NCI-H226 (cell line): ENCODE results near the gene CDK5RAP3.
A peak's percentile ranks its signal among the peaks of the same experiment; 100 is the strongest.
"Not testable (repeated sequence)": the region's sequence is repeated elsewhere in the genome, so short reads cannot be mapped to it uniquely, and the experiment has no call there.

ENCODE experiments used
- DNase-seq: peaks from one replicate; pipeline ENCODE4 v3.0.0-alpha.2; 2015

The CDK5RAP3 gene

DNA sequence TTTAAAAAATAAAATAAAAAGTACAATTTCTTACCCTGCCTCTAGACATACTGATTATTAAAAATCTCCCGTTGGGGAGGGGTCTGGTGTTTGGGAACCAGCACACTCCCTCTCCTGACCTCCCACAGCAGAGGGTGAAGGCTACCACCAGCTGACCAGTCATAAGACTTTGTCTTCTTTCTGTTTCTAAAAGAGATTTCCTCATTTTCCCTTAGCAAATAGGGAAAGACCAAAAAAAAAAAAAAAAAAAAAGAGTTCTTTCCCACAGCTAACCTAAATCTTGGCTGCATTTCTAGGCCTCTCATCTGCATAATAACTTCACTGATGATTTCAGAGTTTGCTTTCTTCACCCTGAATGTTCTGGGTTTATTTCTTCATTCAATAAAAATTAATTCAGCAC is 30.3 kb downstream of the CDK5RAP3 start:
- no peak for DNase-seq

DNA sequence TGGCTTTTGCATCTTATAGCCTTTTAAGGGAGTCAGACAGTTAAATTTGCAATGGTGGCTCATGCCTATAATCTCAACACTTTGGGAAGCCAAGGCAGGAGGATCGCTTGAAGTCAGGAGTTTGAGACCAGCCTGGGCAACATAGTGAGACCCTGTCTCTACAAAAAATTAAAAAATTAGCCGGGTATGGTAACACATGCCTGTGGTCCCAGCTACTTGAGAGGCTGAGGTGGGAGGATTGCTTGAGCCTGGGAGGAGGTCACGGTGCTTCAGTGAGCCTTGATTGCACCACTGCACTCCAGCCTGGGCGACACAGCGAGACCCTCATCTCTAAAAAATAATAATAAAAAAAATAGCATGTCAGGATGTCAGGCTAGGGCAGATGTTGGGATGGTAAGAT is 30.7 kb downstream of the CDK5RAP3 start:
- DNase-seq = not testable (repeated sequence)

DNA sequence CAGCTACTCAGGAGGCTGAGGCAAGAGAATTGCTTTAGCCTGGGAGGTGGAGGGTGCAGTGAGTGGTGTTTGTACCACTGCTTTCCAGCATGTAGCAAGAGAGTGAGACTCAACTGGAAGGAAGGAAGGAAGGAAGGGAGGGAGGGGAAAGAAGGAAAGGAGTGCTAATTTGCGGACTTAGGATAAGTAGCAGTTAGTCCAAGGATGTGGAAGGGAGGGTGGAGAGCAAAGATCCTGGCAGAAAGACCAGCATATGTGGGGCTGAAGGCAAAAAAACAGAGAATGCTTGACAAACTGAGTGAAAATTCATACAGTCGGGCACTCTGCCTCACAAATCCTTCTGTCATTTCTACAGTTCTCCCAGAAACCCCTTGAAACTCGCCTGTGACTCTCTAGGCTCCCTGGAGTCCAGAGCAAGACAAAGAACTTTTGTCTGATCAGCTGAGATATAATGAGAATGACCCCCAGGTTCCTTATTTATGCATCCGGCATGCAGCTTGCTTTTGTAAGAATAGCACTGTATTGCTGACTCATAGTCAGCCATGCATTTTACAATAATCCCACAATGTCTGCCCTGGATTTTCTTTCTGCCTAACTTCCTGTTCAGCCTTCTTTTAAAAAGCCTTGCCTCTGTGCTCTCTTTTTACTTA is 31.5 kb downstream of the CDK5RAP3 start:
- DNase-seq = peak; percentile 40

DNA sequence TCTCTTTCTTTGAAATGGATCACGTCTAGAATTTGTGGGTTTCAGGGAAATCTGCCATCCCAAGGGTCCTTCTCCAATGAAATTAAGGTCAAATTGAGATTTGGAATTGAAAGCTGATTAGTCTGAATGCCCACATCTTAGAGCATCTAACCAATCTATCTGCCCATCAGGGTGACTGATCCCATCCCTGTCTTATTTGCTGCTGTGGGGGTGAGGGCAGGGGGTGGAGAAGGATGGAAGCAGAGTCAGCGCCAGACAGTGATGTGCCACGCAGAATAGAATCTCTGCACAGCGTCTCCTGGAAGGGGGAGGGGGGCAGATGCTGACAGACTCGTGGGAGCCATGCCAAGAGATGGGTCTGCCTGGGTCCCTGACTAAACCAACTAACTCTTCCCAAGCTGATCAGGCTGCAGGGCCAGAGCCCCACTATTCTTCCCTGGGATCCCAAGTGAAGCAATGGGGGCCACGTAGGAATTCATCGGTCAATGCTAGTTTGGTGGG is 32.1 kb downstream of the CDK5RAP3 start:
- DNase-seq = no peak

DNA sequence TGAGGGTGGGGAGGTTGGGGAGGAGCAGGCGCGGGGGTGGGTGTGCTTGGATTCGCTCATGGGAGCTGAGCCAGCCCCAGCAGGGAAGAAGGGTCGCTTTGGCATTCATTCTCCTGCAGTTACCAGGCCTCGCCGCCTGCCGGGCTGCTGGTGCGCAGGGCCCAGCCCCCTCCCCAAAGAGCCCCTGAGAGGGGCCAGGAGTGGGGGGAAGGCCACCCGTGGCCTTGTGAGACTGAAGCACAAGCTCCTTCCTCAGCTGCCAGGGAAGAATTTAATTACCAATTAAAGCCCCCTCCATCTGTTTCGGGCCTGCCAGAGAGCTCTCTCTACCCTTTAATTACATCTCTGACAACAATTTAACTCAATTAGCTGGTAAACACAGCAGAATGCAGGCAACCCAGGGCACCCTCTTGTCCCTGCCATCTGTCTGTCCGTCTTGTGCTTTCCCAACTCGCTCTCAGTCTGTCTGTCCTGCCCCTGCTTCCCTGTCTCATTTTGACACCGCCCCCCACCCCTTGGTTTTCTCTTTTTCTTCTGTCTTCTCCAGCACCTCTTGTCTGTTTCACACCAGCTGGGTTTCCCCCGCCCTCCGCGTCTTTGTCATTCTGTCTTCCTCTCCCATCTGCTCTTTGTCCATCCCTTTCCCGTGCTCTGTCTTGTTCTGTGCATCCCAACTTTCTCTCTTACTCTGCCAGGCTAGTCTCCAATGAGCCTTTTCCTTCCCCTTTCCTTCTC is 32.7 kb downstream of the CDK5RAP3 start:
- DNase-seq = no peak

DNA sequence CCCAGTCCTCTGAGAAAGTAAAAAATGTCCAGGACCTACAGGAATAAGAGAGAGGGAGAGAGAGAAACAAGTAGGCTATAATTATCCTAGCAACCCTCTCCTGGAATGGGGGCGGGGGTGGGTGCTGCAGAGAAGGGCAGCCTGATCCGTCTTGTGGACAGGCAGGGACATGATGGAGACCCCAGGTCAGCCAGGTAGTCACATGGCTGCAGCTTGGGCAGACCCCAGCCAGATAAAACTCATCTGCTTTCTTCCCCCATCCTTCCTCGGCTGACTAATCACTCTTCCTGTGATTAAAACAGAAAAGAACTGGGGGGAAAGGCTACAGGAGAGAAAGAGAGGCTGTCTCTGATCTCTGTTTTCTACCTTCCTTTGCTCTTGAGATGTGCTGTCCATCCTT is 34.1 kb downstream of the CDK5RAP3 start:
- no peak for DNase-seq

DNA sequence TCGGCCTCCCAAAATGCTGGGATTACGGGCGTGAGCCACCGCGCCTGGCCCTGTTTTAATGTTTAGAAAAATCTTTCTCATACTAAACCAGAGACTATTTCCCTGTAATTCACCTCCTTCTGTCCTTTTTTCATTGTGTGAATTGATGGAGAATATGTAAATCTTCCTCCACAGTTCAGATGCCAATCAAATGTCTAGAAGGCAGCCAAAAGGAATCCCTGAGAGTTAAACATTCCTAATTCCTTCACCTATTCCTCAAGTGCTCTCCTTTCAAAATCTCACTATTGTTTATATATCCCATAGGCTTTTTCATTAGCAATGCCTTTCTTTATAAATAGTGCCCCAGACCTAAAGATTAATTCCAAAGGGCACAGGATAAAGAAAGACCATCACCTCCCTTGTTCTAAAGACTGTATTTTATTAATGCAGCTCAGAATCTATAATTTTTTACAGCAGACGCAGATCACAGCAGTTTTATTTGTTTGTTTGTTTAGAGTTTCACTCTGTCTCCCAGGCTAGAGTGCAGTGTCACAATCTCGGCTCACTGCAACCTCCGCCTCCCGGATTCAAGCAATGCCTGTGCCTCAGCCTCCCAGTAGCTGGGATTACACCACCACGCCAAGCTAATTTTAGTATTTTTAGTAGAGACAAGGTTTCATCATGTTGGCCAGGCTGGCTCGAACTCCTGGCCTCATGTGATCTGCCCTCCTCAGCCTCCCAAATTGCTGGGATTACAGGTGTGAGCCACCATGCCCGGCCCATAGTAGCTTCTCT is 36.2 kb downstream of the CDK5RAP3 start:
- no peak for DNase-seq

DNA sequence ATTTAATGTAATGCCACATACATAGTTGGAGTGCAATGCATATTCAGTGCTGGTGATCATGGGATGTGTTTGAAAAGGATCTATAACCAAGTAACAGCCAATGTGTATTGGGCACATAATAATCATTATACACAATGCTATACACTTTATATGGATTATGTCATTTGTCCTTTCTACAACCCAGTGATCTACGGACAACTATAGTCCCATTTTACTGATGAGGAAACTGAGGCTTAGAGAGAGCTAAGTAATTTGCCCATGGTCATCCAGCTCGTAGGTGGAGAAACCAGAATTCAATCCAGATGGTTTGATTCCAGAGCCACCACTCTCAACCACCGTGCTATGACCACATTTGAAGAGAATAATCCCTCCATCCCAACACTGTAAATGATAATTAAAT is 39.3 kb downstream of the CDK5RAP3 start:
- no peak for DNase-seq

DNA sequence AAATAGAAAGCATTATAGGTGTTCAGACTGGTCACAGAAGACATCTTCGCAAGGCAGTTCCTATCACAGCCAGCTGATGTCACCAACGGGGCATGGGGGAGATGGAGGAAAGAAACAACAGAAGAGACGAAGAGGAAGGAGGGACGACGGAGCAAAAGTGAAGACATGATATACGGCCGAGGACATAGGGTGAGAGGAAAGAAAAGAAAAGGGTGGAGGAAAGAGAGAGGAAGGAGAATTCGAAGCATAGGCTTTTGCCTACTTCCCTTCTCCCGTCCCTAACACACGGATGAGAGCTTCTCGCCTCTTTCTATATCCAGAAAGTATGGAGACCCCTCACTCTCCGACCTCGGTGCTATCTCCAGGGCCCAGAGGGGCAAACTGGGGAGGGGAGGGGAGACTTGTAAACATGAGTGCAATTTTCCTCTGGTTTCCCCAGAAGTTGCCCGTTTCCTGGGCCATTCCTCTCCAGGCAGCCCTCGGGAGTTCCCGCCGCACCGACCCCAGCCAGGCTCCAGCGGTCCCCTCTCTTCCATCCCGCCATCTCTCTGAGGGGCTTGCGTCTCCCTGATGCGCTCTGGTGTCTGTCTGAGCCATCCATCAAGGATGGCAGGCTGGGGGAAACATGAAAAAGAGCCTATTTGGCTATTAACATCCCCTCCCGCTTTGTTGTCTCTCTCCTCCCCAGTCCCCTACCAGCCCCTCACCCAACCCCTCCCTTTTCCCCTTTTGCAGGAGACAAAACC is 40.7 kb downstream of the CDK5RAP3 start:
- no peak for DNase-seq

DNA sequence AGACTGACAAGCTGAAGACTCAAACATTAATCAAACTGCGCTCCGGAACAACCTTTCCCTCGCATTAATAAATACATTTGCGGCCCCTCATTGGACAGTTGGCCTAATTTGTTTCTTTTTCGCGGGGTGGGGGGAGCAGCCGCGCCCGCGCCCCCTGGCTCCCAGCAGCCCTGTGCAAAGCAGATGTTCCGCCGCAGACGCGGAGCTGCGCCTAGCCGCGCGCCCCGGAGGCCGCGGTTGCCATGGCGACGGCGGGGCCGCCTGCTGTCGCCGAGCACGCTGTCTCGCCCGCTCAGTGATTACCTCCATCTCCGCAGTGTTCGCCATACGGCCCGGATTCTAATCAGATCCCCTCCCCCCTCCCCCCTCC is 41.2 kb downstream of the CDK5RAP3 start:
- no peak for DNase-seq

DNA sequence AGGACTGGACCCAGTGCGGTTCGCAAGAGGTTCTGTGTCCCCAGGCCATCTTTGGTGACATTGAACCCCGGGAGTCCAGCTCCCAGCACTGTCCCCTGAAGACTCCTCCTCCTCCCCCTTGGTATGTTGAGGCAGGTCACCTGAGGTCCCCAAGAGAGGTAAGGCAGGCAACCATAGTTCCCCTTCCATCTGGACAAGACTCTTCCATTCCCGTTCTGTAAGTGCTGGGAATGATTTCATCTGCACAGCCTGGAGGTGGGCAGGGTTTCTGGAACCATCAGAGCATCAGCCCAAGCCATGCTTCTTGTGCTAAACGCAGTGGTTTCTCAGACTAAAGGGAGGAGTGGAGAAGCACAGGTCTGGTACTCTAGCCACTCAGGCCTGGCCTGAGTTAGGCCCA is 41.7 kb downstream of the CDK5RAP3 start:
- DNase-seq = no peak

DNA sequence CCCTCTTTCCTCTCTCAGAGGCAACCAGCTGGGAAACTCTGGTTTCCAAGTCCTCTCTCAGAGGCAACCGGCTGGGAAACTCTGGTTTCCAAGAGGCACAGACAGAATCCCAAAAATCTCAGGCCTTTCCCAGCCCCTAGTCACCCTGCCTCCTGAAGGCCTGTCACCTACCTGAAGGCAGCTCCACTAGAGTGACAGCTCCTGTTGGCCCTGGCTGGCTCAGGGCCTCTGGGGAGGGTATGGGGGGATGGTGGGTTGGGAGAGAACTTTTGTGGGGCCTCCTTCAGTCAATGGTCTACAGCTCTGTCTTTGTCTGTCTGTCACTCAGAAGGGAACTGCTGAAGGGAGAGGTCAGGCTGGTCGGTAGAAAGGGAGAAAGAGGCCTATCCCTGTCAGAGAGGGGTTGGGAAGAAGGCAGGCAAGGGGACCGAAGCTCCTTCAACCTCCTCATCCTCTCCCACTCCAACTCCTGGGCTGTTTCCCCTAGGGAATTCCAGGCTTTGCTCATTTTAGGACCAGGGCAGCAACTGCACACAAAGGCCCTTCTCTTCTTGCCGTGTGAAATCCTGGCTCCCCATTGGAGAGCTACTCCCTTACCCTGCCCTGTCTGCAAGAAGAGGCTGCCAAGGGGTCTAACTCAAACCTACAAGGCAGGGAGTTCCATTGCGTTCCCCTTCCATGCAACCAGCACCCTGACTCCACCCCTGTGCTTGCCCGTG is 43.1 kb downstream of the CDK5RAP3 start:
- DNase-seq = no peak

DNA sequence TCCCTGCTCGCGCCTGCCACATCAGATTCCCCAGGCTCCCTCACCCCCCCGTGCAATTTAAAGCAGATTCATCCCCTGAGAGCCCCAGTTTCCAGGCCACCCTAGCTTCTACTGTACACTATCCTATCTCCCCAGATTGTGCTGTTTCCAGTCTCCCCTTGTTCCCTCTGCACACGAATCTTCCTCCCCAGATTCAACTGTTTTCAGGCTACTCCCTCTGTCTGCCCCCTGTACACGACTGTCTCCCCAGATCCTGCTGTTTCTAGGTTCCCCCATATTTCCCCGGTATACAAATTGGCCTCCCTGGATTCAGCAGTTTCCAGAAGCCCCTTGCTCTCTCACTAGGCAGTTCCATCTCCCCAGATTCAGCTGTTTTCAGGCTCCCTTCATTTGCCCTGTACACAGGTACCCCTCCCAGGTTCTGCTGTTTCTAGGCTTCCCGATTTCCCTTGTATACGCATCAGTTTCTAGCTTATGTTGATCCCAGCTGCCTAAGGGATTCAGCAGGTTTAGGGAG is 43.7 kb downstream of the CDK5RAP3 start:
- no peak for DNase-seq

DNA sequence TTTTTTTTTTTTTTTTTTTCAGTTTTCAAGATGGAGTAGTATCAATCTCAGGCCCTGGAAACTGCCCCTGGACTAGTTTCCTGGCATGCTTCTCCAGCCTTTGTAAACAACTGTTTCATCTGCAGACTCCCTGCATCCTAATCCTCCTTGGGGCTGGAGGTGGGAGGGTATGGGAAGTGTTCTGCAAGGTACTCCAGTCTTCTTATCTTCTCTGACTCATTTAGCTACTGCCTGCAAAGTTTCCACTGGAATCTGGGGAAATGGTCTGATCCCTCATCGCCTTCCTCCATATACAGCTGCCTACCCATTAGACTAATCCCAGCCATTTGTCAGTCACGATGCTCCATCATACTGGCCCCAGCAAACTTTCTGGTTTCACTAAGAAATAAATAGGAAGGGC is 45.2 kb downstream of the CDK5RAP3 start:
- DNase-seq = peak; percentile 98

DNA sequence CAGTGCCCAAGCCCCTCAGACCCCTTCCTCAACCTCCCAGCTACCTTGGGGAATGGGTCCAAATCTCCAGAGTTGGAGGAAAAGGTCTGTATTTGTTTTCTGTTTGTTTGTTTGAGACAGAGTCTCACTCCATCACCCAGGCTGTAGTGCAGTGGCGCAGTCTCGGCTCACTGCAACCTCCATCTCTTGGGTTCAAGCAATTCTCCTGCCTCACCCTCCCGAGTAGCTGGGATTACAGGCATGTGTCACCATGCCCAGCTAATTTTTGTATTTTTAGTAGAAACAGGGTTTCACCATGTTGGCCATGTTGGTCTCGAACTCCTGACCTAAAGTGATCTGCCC is 46.9 kb downstream of the CDK5RAP3 start:
- not testable (repeated sequence) for DNase-seq

DNA sequence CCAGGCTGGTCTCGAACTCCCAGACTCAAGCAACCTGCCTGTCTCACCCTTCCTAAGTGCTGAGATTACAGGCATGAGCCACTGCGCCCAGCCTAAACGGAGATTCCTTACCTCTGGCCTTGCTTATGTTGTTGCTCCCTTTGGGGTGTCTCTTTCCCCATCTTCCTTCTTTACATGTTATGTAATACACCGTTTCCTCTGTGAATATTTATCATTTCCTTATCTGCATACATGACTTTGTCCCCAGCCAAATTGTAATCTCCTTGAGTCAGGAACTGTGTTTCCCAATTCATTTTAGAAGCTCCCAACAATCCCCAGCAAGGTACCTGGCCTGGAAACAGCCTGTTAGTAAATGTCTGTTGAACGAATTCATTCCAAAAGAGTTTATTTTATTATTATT is 51.0 kb downstream of the CDK5RAP3 start:
- no peak for DNase-seq

DNA sequence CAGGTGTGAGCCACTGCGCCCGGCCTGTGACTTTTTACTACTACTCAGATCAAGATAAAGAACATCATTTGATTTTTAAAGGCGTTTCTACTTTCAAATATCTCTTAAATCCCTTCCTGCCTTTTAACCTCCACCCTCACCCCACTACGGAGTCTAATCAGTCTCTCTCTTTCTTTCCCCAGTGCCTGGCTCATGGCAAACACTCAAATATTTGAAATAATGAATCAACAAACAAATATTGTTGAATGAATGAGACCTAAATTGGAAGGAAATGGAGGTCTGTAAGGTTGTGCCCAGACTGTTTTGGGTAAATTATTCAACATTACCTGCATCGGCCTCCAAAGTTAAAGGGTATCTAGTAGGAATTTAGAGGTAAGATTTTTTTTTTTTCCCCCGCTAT is 52.0 kb downstream of the CDK5RAP3 start:
- DNase-seq = no peak

DNA sequence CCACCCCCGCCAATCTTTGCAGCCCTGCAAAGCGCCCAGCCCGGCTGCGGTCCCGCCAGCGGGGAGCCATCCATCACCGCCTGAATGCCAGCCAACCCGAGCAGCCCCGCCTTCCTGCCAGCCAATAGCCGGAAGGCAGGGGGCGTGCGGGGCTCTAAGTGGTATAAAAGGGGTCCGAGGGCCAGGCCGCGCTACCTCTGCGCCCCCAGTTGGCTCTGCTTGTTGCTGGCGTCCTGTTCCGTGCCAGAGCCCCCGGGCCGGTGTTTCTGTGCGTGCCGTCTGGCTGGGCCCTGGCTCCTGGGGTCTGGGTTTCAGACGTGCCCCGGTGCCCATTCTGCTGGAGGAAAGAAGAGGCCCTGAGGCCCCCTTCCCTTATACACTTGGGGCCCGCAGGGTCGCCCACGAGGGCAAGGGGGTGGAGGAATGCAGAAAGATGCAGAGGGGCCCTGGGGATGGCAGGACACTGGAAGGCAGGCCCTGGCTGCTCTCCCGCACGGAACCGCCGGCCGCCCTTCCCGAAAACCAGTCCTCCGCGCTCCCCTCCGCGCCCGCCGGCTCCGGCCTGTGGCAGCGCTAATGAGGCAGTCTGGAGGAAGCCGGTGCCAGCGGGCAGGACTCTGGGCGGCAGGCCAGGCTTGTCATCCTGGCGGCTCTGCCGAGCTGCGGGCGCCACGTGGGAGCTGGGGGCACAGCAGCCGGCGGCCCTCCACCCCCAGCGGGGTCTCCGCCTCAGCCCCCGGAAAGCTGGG is 52.7 kb downstream of the CDK5RAP3 start:
- DNase-seq = peak; percentile 85

DNA sequence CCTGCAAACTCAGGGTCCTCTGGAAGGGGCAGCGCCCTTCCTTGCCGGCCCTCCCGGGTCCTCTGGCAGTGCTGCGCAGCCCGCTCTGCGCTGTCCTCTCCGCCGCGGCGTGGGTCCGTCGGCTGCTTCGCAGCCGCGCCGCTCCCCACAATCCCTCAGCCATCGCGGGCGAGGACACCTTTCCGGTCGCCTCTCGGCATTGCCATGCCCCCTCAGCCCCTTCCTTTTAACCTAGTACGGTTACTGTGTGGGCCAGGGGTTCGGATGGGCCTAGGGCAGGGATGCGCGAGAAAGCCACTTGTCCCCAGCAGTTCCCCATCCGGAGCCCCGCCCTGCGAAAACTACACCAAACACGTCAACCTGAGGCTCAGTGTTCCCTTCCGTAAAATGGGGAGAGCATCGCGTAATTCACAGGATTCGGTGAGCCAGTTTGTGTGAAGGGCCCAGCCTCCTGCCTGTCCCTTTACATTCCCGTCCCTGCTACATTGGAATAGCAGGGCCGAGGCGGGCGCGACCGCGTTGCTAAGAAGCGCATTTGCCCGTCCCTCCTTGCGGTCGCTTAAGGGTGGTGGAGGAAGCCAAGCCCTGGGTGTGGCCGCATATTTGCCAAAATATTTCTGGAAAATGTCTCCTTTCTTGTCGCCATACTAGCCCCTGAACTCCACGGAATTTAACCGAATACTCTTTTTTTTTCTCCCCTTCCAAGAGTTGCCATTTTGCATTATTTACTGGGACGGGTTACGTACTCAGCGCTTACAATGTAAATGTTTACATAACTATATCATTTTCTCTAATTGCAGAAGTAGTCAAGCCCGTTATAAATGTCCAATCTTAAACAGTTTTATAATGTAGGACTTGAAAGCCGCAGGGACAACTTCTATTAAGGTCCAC is 53.5 kb downstream of the CDK5RAP3 start:
- peak; percentile 58 for DNase-seq
